ENCODE results near the gene KCNB1.

GRCh38 chr20:49508435-49509199, 26.1 kb upstream of the KCNB1 start:
- TF ChIP-seq YY1 (IDR thresholded peaks at IDR 0.05; ENCODE audit: insufficient read depth, insufficient read length) (no peak), ZNF274 (IDR thresholded peaks at IDR 0.05; ENCODE audit: low read depth, low read length) (no peak), SUZ12 (IDR thresholded peaks at IDR 0.05; ENCODE audit: extremely low read depth, insufficient read depth, insufficient read length) (no peak)

Data from NT2/D1 (cell line).